ENCODE results near the gene GAL3ST1. TPM values are rescaled to one million over a fixed set of nuclear protein-coding genes. Genes with fewer than 3 reads are reported as not detected.
"Not testable (repeated sequence)": the region's sequence is repeated elsewhere in the genome, so short reads cannot be mapped to it uniquely, and the experiment has no call there.

The GAL3ST1 gene
- total and polyA plus RNA-seq, 3 experiments from 2014 or later = 0.13 to 0.31 (median 0.13) TPM

GRCh38 chr22:30603801-30604200 is 29.3 kb upstream of the GAL3ST1 start:
- CTCF ChIA-PET = interaction anchor here (0.8 to 1.2 kb wide), 2 partner anchors 16 to 31 kb away, joined by 3 read pairs; no protein-coding TSS in a partner anchor
- DNase-seq = no peak
- Histone ChIP-seq H3K36me3 (ENCODE audit: insufficient read depth, low read length) (no peaks in the 10 kb centered on the region), H3K27me3 (ENCODE audit: insufficient read depth, low read length, poor library complexity, severe bottlenecking) (no peaks in the 10 kb centered on the region), H3K27ac (ENCODE audit: low read depth, low read length) (no peak overlapping the region), H3K4me1 (ENCODE audit: insufficient read depth, low read length) (peaks cover 18% of the 10 kb centered on the region), H3K4me3 (ENCODE audit: low read length) (no peak overlapping the region), H3K9me3 (ENCODE audit: low read length) (no peaks in the 10 kb centered on the region)
- Mint-ChIP-seq H3K4me3 (peak overlapping the region in 1 of 7 donors; percentile 29), H3K9me3 (no peaks in the 10 kb centered on the region), H3K27me3 (peaks cover 2 to 3% of the 10 kb centered on the region in 2 donors), H3K4me1 (peaks cover 13 to 17% (median 15%) of the 10 kb centered on the region in 3 donors), H3K27ac (peak overlapping the region in 1 of 8 donors; percentile 61), H3K36me3 (no peaks in the 10 kb centered on the region)
- POLR2A ChIA-PET = no interaction called here

GRCh38 chr22:30602049-30602448 is 27.6 kb upstream of the GAL3ST1 start:
- Histone ChIP-seq H3K27ac (ENCODE audit: low read depth, low read length) (no peak overlapping the region), H3K36me3 (ENCODE audit: insufficient read depth, low read length) (no peaks in the 10 kb centered on the region), H3K27me3 (ENCODE audit: insufficient read depth, low read length, poor library complexity, severe bottlenecking) (no peaks in the 10 kb centered on the region), H3K4me3 (ENCODE audit: low read length) (no peak overlapping the region), H3K9me3 (ENCODE audit: low read length) (no peaks in the 10 kb centered on the region), H3K4me1 (ENCODE audit: insufficient read depth, low read length) (peaks cover 13% of the 10 kb centered on the region)
- CTCF ChIA-PET = interaction anchor here (1.4 kb wide), 1 partner anchor 11 kb away, joined by 3 read pairs; the partner anchor contains the start of gene PES1
- Mint-ChIP-seq H3K4me1 (peaks cover 9 to 11% (median 9%) of the 10 kb centered on the region in 3 donors), H3K36me3 (no peaks in the 10 kb centered on the region), H3K9me3 (no peaks in the 10 kb centered on the region), H3K4me3 (peak overlapping the region in 1 of 7 donors; percentile 2), H3K27me3 (peaks cover 2 to 5% of the 10 kb centered on the region in 2 donors), H3K27ac (peak overlapping the region in 1 of 8 donors; percentile 31)
- POLR2A ChIA-PET = interaction anchor here (0.6 kb wide), 1 partner anchor 61 kb away, joined by 3 read pairs; no protein-coding TSS in a partner anchor
- peak in 1 of 5 donors; percentile 9 for DNase-seq

GRCh38 chr22:30601464-30601863 is 27.0 kb upstream of the GAL3ST1 start:
- DNase-seq = no peak
- no peaks in the 10 kb centered on the region for H3K36me3 Mint-ChIP-seq
- Histone ChIP-seq H3K4me3 (ENCODE audit: low read length) (no peak overlapping the region), H3K27me3 (ENCODE audit: insufficient read depth, low read length, poor library complexity, severe bottlenecking) (no peaks in the 10 kb centered on the region), H3K4me1 (ENCODE audit: insufficient read depth, low read length) (peaks cover 9% of the 10 kb centered on the region), H3K27ac (ENCODE audit: low read depth, low read length) (no peak overlapping the region), H3K9me3 (ENCODE audit: low read length) (no peaks in the 10 kb centered on the region), H3K36me3 (ENCODE audit: insufficient read depth, low read length) (no peaks in the 10 kb centered on the region)
- H3K4me1 Mint-ChIP-seq = peaks cover 5 to 7% (median 7%) of the 10 kb centered on the region in 3 donors
- no peak overlapping the region for H3K27ac Mint-ChIP-seq
- peaks cover 2 to 5% of the 10 kb centered on the region in 2 donors for H3K27me3 Mint-ChIP-seq
- no peak overlapping the region for H3K4me3 Mint-ChIP-seq
- ChIA-PET POLR2A (interaction anchor here (0.6 to 0.7 kb wide), 2 partner anchors 61 to 288 kb away, joined by 3 to 4 read pairs; no protein-coding TSS in a partner anchor), CTCF (no interaction called here)
- no peaks in the 10 kb centered on the region for H3K9me3 Mint-ChIP-seq

DNA sequence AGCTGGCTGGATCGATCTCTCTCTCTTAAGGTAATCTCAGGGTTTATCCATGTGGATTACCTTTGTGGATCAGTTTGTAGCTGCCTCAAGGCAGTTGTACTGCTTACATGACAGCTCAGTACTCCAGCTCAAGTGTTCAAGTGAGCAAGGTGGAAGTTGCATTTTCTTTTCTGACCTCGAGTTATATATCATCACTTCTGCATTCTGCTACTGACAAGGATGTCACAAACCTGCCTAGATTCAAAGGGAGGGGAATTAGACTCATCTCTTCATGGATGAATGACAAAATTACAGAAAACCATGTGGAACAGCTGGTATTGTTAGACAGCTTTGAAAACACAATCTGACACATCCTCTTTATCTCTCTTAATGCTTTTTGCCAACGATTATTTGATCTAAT is 26.5 kb upstream of the GAL3ST1 start:
- peaks cover 2 to 5% of the 10 kb centered on the region in 2 donors for H3K27me3 Mint-ChIP-seq
- H3K4me1 Mint-ChIP-seq = peaks cover 5 to 6% (median 6%) of the 10 kb centered on the region in 3 donors
- no peak overlapping the region for H3K27ac Mint-ChIP-seq
- Histone ChIP-seq H3K27ac (ENCODE audit: low read depth, low read length) (no peak overlapping the region), H3K4me3 (ENCODE audit: low read length) (no peak overlapping the region), H3K36me3 (ENCODE audit: insufficient read depth, low read length) (no peaks in the 10 kb centered on the region), H3K4me1 (ENCODE audit: insufficient read depth, low read length) (peaks cover 4% of the 10 kb centered on the region), H3K27me3 (ENCODE audit: insufficient read depth, low read length, poor library complexity, severe bottlenecking) (no peaks in the 10 kb centered on the region), H3K9me3 (ENCODE audit: low read length) (no peaks in the 10 kb centered on the region)
- H3K4me3 Mint-ChIP-seq = no peak overlapping the region
- ChIA-PET POLR2A (interaction anchor here (0.7 kb wide), 1 partner anchor 288 kb away, joined by 4 read pairs; no protein-coding TSS in a partner anchor), CTCF (no interaction called here)
- DNase-seq = no peak
- no peaks in the 10 kb centered on the region for H3K9me3 Mint-ChIP-seq
- no peaks in the 10 kb centered on the region for H3K36me3 Mint-ChIP-seq

DNA sequence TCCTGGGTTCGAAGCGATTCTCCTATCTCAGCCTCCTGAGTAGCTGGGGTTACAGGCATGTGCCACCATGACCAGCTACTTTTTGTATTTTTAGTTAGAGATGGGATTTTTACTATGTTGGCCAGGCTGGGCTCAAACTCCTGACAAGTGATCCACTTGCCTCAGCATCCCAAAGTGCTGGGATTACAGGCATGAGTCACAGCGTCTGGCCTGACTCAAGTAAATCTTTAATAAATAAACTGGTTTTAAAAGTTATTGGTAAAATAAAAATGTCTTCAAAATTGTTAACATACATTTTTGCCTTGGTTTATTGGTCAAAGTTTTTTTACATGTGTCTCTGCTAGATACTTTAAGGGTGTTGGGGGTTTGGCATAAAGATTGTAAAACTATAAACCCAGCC is 24.5 kb upstream of the GAL3ST1 start:
- Mint-ChIP-seq H3K27me3 (peaks cover 0 to 9% of the 10 kb centered on the region in 2 donors), H3K9me3 (no peaks in the 10 kb centered on the region), H3K4me1 (no peaks in the 10 kb centered on the region), H3K27ac (no peak overlapping the region), H3K4me3 (no peak overlapping the region), H3K36me3 (no peaks in the 10 kb centered on the region)
- Histone ChIP-seq H3K4me1 (ENCODE audit: insufficient read depth, low read length) (no peaks in the 10 kb centered on the region), H3K27me3 (ENCODE audit: insufficient read depth, low read length, poor library complexity, severe bottlenecking) (no peaks in the 10 kb centered on the region), H3K4me3 (ENCODE audit: low read length) (no peak overlapping the region), H3K9me3 (ENCODE audit: low read length) (no peaks in the 10 kb centered on the region), H3K27ac (ENCODE audit: low read depth, low read length) (no peak overlapping the region), H3K36me3 (ENCODE audit: insufficient read depth, low read length) (no peaks in the 10 kb centered on the region)
- ChIA-PET POLR2A (no interaction called here), CTCF (no interaction called here)
- DNase-seq = no peak

DNA sequence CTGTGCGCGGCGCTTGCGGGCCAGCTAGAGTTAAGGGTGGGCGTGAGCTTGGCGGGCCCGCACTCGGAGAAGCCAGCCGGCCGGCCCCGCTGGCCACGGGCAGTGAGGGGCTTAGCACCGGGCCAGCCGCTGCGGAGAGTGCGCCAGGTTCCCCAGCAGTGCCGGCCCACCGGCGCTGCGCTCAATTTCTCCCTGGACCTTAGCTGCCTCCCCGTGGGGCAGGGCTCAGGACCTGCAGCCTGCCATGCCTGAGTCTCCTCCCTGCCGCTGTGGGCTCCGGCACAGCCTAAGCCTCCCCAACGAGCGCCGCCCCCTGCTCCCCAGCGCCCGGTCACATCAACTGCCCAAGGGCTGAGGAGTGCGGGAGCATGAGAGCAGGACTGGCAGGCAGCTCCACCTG is 22.4 kb upstream of the GAL3ST1 start:
- Histone ChIP-seq H3K9me3 (ENCODE audit: low read length) (no peaks in the 10 kb centered on the region), H3K4me1 (ENCODE audit: insufficient read depth, low read length) (no peaks in the 10 kb centered on the region), H3K36me3 (ENCODE audit: insufficient read depth, low read length) (no peaks in the 10 kb centered on the region), H3K4me3 (ENCODE audit: low read length) (no peak overlapping the region), H3K27ac (ENCODE audit: low read depth, low read length) (no peak overlapping the region), H3K27me3 (ENCODE audit: insufficient read depth, low read length, poor library complexity, severe bottlenecking) (no peaks in the 10 kb centered on the region)
- Mint-ChIP-seq H3K27ac (no peak overlapping the region), H3K4me3 (no peak overlapping the region), H3K36me3 (no peaks in the 10 kb centered on the region), H3K27me3 (peaks cover 0 to 15% of the 10 kb centered on the region in 2 donors), H3K4me1 (no peaks in the 10 kb centered on the region), H3K9me3 (no peaks in the 10 kb centered on the region)
- ChIA-PET POLR2A (no interaction called here), CTCF (no interaction called here)
- no peak for DNase-seq

DNA sequence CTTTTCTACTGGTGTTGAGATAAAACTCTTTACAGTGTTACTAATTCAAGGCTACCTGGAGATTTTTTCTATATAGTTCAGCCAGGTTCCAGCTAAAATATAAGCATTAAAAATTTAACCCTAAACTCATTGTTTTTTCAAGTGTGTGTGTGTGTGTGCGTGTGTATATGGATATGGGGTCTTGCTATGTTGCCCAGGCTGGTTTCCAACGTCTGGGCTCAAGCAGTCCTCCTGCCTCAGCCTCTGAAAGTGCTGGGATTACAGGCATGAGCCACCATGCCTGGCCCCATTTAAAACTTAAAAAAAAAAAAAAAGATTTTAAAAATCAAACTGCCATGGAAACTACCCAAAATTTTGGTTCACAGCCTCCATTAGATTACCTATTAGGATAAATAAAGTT is 21.7 kb upstream of the GAL3ST1 start:
- H3K4me3 Mint-ChIP-seq = no peak overlapping the region

DNA sequence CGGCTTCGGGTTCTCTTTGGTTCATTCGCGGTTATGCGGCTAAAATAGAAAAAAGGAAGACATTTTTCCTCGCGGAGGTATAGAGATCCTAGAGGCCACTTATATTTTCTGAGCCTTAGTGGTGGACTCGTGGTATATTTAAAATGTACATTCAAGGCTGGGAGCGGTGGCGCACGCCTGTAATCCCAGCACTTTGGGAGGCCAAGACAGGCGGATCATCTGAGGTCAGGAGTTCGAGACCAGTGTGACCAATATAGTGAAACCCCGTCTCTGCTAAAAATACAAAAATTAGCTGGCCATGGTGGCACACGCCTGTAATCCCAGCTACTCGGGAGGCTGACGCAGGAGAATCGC is 17.9 kb upstream of the GAL3ST1 start:
- H3K36me3 ChIP-seq (ENCODE audit: insufficient read depth, low read length) = peaks cover 13% of the 10 kb centered on the region
- H3K9me3 ChIP-seq (ENCODE audit: low read length); H3K27me3 ChIP-seq (ENCODE audit: insufficient read depth, low read length, poor library complexity, severe bottlenecking); H3K4me3 Mint-ChIP-seq; H3K4me1 ChIP-seq (ENCODE audit: insufficient read depth, low read length); H3K9me3 Mint-ChIP-seq; DNase-seq; H3K27ac Mint-ChIP-seq: not testable (repeated sequence)
- H3K27ac ChIP-seq (ENCODE audit: low read depth, low read length) = peak overlapping the region; percentile 82
- peaks cover 2 to 25% (median 8%) of the 10 kb centered on the region in 3 donors for H3K36me3 Mint-ChIP-seq
- ChIA-PET POLR2A (interaction anchor here (0.7 to 1.4 kb wide), 3 partner anchors 377 to 1070 kb away, joined by 3 to 4 read pairs (median 4); partner anchors contain the start of genes MORC2, PISD and TUG1), CTCF (interaction anchor here (1.0 to 1.3 kb wide), 2 partner anchors 14 to 15 kb away, joined by 3 to 5 read pairs; partner anchors contain the start of gene TCN2)
- peaks cover 0 to 13% (median 0%) of the 10 kb centered on the region in 3 donors for H3K4me1 Mint-ChIP-seq
- H3K27me3 Mint-ChIP-seq = peaks cover 0 to 13% of the 10 kb centered on the region in 2 donors
- peak overlapping the region; percentile 86 for H3K4me3 ChIP-seq (ENCODE audit: low read length)

More for the DNA sequence above, 21.7 kb upstream of the GAL3ST1 start:
- ChIA-PET POLR2A (no interaction called here), CTCF (interaction anchor here (0.8 kb wide), 1 partner anchor 10 kb away, joined by 3 read pairs; no protein-coding TSS in a partner anchor)
- Histone ChIP-seq H3K27me3 (ENCODE audit: insufficient read depth, low read length, poor library complexity, severe bottlenecking) (no peaks in the 10 kb centered on the region), H3K27ac (ENCODE audit: low read depth, low read length) (no peak overlapping the region), H3K36me3 (ENCODE audit: insufficient read depth, low read length) (no peaks in the 10 kb centered on the region), H3K9me3 (ENCODE audit: low read length) (no peaks in the 10 kb centered on the region), H3K4me1 (ENCODE audit: insufficient read depth, low read length) (peaks cover under 1% of the 10 kb centered on the region), H3K4me3 (ENCODE audit: low read length) (no peak overlapping the region)
- H3K36me3 Mint-ChIP-seq = no peaks in the 10 kb centered on the region
- H3K9me3 Mint-ChIP-seq = no peaks in the 10 kb centered on the region
- H3K27me3 Mint-ChIP-seq = peaks cover 0 to 15% of the 10 kb centered on the region in 2 donors
- DNase-seq = no peak
- no peak overlapping the region for H3K27ac Mint-ChIP-seq
- H3K4me1 Mint-ChIP-seq = no peaks in the 10 kb centered on the region
